Pancreas (tissue), 10 donors: ENCODE results near the gene ST6GAL1. TPM values are rescaled to one million over a fixed set of nuclear protein-coding genes. Genes with fewer than 3 reads are reported as not detected.

ENCODE experiments used
- ATAC-seq, 4 donors: fragments of 200-7000 bp; cut with Tn5 transposase; one replicate each; pipeline versions ENCODE4 v1.8.0 to v1.9.1; 2020; ENCODE audit warnings: mild to moderate bottlenecking in 4 of 4, moderate library complexity in 4 of 4
- DNase-seq, 6 donors: peaks; one replicate each; pipeline ENCODE4 v3.0.0-alpha.2; 2020
- FAIRE-seq: peaks from 2 replicates; lab custom pipeline; 2012; peaks lifted over from hg19 to GRCh38; lab: Jason Lieb, UNC
- H3K27ac ChIP-seq, 4 donors: fragments of 200-600 bp; sonication (generic); 1 replicate in 3 of 4; 2 replicates in 1 of 4; pipeline versions ENCODE4 v1.5.0 to v1.8.0; 2020
- H3K27me3 ChIP-seq, 4 donors: fragments of 200-600 bp; one replicate each; pipeline ENCODE4 v1.8.0; 2021
- H3K36me3 ChIP-seq, 3 donors: fragments of 200-600 bp; sonication (generic) in 1 of 3; one replicate each; pipeline versions ENCODE4 v1.5.0 to v1.8.0; 2020 to 2021
- H3K4me1 ChIP-seq, 3 donors: fragments of 200-600 bp; one replicate each; pipeline ENCODE4 v1.8.0; 2021
- H3K4me3 ChIP-seq, 4 donors: fragments of 200-600 bp; sonication (generic) in 2 of 4; one replicate each; pipeline versions ENCODE4 v1.5.0 to v1.8.0; 2020 to 2021
- H3K9me3 ChIP-seq, 4 donors: fragments of 200-600 bp; one replicate each; pipeline ENCODE4 v1.8.0; 2021
- CTCF ChIP-seq, 4 donors: fragments of 200-600 bp; sonication (generic) in 3 of 4; IDR thresholded peaks; one replicate each; pipeline versions ENCODE4 v1.5.0 to v1.8.0; 2021; ENCODE audit warnings: antibody characterized with exemption in 4 of 4
- WGBS, 2 donors: extraction: QIAGEN DNeasy Blood & Tissue Kit; methylation state at CpG; one replicate each; pipeline ENCODE4 v1.1.7; 2013; 5-methylcytosine and 5-hydroxymethylcytosine counted together
- intact Hi-C, 3 donors: fragments of 100-400 bp; cut with DNase I; formaldehyde crosslinking; loops; one replicate each; pipeline versions ENCODE4 v1.11.1 to v1.14.2; 2022
- polyA plus RNA-seq, 2 donors: library from polyadenylated mRNA; stranded (reverse); fragments of 200-250 nt; gene quantifications; one replicate each; pipeline ENCODE4 v1.2.3, GENCODE V29; 2013
- total RNA-seq, 6 donors: library from RNA; stranded (reverse); fragmentation: NEBNext Ultra II Directional in 4 of 6; extraction: Animal tissue kit (Norgen Biotek cat#: 25700) in 4 of 6; gene quantifications; one replicate each; pipeline versions ENCODE4 v1.2.1 to v1.2.4, GENCODE V29; 2021 to 2023
- donor health status: healthy with polysubstance abuse.
- donor health status: DM: no; HTN: no; CAD: no; lungs with moderate emphysema.
- donor health status: DM: no; HTN: no; CAD: no.
- donor health status: control.
- donor health status: control.
- donor health status: Bipolar disorder and iron deficiency.
- donor health status: DM: yes; HTN: yes; CAD: no.
- donor health status: DM: no; HTN: no; CAD: no.
- donor health status: DM: no; HTN: no; CAD: no.
- donor health status: DM: yes; HTN: yes; CAD: no.

ST6GAL1 gene
- total and polyA plus RNA-seq, 8 donors = 4.8 to 36.6 (median 8.3) TPM

DNA sequence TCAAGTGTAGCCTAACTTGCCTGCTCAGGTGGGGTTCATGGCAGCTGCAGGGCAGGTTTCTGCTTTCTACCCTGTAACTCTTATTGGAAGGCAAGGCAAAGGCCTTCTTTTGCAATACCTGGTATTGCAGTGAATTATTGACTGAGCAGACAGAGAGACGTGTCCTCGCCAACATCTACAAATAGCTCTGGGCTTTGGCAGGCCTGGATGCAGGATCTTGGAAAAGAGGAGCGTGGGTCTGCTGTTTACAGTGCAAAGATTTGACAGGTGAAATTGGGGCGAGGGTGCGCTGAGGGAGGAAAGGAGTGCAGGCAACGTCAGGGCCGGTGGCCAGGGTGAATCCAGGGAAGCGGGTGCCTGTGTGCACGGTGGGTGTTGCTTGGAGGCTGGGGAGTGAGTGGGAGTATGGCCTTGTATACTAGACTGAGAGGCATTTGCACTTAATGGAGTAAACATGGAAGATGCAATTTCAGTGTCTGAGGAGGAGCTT lies 44.5 kb downstream of the ST6GAL1 start:
- Histone ChIP-seq H3K36me3 (no peaks in the 10 kb centered on the region), H3K27me3 (no peaks in the 10 kb centered on the region), H3K4me3 (no peak overlapping the region), H3K9me3 (no peaks in the 10 kb centered on the region), H3K27ac (peak overlapping the region in 2 of 4 donors; percentile 51 to 94), H3K4me1 (peaks cover 0 to 21% (median 0%) of the 10 kb centered on the region in 3 donors)
- no peak for TF ChIP-seq CTCF (IDR thresholded peaks at IDR 0.05)
- FAIRE-seq = no peak
- peak in 1 of 6 donors; percentile 21 for DNase-seq
- intact Hi-C loops = no loop called here
- 60 to 61% methylated on average over 9 of the region's 9 CpGs for WGBS, 2 donors
- ATAC-seq = peak in 2 of 4 donors; percentile 19 to 24

DNA sequence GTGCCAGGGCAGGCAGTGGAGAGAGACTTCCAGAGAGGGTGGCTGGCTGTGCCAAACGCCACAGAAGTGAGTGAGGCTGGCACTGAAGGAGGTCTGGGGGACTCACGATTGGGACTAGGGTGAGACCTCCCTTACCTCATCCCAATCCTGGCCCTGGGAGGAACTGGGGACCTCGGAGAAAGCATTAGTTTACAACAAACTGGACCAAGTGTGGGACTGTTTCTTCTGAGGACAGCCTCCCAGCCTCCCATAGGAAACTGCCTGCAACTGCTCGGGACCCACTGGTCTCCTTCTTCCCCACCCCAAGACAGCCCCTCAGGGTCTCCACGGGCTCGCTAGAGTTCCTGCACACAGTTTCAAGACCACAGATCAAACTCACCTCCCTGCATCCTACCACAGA lies 45.4 kb downstream of the ST6GAL1 start:
- intact Hi-C loops = no loop called here
- H3K4me1 ChIP-seq = peaks cover 0 to 21% (median 0%) of the 10 kb centered on the region in 3 donors

DNA sequence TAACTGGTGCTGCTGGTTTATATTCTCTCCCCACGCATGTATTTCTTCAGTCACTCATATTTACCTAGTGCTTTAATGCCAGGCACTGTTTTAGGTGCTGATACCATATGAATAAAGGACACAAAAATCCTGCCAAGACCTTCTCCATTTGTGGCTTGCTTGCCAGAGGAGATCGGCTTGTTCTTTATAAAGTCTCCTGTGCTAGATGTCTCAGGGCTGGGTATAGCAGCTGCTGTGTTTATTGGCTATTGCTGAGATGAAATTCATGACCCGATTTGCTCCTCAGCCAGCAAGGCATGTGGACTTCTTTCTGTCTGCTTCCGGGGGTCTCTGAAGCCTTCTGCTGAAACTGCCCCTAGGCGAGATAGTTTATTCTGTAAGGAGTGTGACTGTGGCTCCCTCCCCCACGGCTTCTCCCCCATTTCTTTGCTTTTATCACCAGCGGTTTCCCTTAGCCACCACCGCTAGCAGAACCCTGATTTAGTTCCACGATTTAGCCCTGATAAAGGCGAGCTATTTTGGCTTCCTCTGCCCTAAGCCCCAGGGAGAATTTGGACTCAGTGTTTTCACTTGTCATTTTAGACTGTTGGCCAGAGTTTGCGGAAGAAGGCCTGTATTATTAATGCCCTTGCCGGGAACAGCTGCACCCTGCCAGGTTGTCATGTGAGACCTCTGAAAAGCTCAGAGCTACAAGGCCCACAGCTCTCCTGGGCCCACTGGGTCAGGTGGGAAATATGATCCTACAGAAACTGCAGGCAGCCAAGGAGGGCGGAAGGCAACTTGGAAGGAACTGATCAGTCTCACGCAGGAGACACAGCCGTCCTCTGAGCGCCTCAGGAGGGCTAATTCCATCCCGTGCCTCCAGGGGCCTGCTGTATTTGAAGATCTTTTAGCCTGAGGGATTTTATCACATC lies 46.8 kb downstream of the ST6GAL1 start:
- H3K27me3 ChIP-seq = no peaks in the 10 kb centered on the region
- no peak for FAIRE-seq
- peaks cover 0 to 21% (median 0%) of the 10 kb centered on the region in 3 donors for H3K4me1 ChIP-seq
- intact Hi-C loops = no loop called here
- peak; percentile 68 to 89 (median 76) for DNase-seq
- H3K9me3 ChIP-seq = no peaks in the 10 kb centered on the region
- no peak for TF ChIP-seq CTCF (IDR thresholded peaks at IDR 0.05)
- no peak overlapping the region for H3K4me3 ChIP-seq
- H3K27ac ChIP-seq = peak overlapping the region; percentile 59 to 94 (median 76)
- H3K36me3 ChIP-seq = no peaks in the 10 kb centered on the region
- peak; percentile 94 to 95 (median 95) for ATAC-seq
- 21 to 26% methylated on average over 17 of the region's 17 CpGs for WGBS, 2 donors

More for the DNA sequence above, 45.4 kb downstream of the ST6GAL1 start:
- H3K27me3 ChIP-seq = no peaks in the 10 kb centered on the region
- H3K36me3 ChIP-seq = no peaks in the 10 kb centered on the region
- no peak overlapping the region for H3K4me3 ChIP-seq
- FAIRE-seq = no peak
- no peak for ATAC-seq
- TF ChIP-seq CTCF (IDR thresholded peaks at IDR 0.05) = no peak
- H3K27ac ChIP-seq = peak overlapping the region in 3 of 4 donors; percentile 26 to 94 (median 82)
- WGBS, 2 donors = 70 to 82% methylated on average over 6 of the region's 6 CpGs
- no peak for DNase-seq
- H3K9me3 ChIP-seq = no peaks in the 10 kb centered on the region

- H3K27ac ChIP-seq = no peak overlapping the region
- H3K36me3 ChIP-seq = no peaks in the 10 kb centered on the region
- no peaks in the 10 kb centered on the region for H3K9me3 ChIP-seq
- FAIRE-seq (no peak), DNase-seq (no peak), ATAC-seq (no peak)
- no peak overlapping the region for H3K4me3 ChIP-seq
- H3K27me3 ChIP-seq = no peaks in the 10 kb centered on the region
- 78 to 88% methylated on average over 2 of the region's 2 CpGs for WGBS, 2 donors
- intact Hi-C loops = no loop called here
- peaks cover 0 to 21% (median 0%) of the 10 kb centered on the region in 3 donors for H3K4me1 ChIP-seq
- no peak for TF ChIP-seq CTCF (IDR thresholded peaks at IDR 0.05)
Measured at GRCh38 chr3:186978712-186979111, 48.4 kb downstream of the ST6GAL1 start.
